ENCODE results near the gene FAM50A. TPM values are rescaled to one million over a fixed set of nuclear protein-coding genes. Genes with fewer than 3 reads are reported as not detected.

FAM50A gene
- total and polyA plus RNA-seq, 2 of the 4 experiments (the other 2 are of a cell fraction), result 46.4 to 119 TPM

GRCh38 chrX:154434394-154435168, 9.4 kb upstream of the FAM50A start:
- Histone ChIP-seq H3K9ac (ENCODE audit: low read depth, low read length) (no peak overlapping the region), H3K36me3 (ENCODE audit: control insufficient read depth, insufficient read depth, low read length) (peaks cover 38% of the 10 kb centered on the region), H3K4me1 (ENCODE audit: control insufficient read depth, insufficient read depth, low read length) (peaks cover 5% of the 10 kb centered on the region), H4K8ac (ENCODE audit: low read depth in 2 of 2, low read length in 2 of 2) (no peak overlapping the region), H3K14ac (replicated peaks; ENCODE audit: low read depth, low read length) (no peak overlapping the region), H2BK15ac (ENCODE audit: low read depth, low read length) (no peak overlapping the region), H3K4ac (ENCODE audit: low read depth, low read length) (no peak overlapping the region), H3K79me1 (ENCODE audit: low read depth in 1 of 2, low read length in 2 of 2) (peaks cover 3 to 19% of the 10 kb centered on the region in 2 experiments; a peak in 3 of 4 replicates), H3K4me3 (ENCODE audit: insufficient read depth, low read depth, low read length) (no peak overlapping the region), H2BK120ac (ENCODE audit: low read depth, low read length) (no peak overlapping the region), H2AK5ac (ENCODE audit: low read depth, low read length) (no peak overlapping the region), H3K27ac (ENCODE audit: insufficient read depth, low read length) (no peak overlapping the region), H4K91ac (ENCODE audit: insufficient read depth, low read depth, low read length) (no peak overlapping the region), H3K23ac (ENCODE audit: low read depth, low read length) (no peak overlapping the region), H3K56ac (ENCODE audit: extremely low read depth, insufficient read depth, low read length) (no peak overlapping the region), H2BK5ac (ENCODE audit: low read depth, low read length, poor library complexity, severe bottlenecking) (no peak overlapping the region), H3K9me1 (ENCODE audit: insufficient read depth, low read length) (0 out of 2 replicates have a peak, but pooled peaks cover 2% of the 10 kb centered on the region), H2BK20ac (ENCODE audit: low read depth, low read length) (no peak overlapping the region), H2AK9ac (replicated peaks; ENCODE audit: low read depth, low read length, poor library complexity) (no peak overlapping the region), H4K20me1 (ENCODE audit: insufficient read depth, low read length) (peaks cover 21% of the 10 kb centered on the region), H3K27me3 (ENCODE audit: control insufficient read depth, insufficient read depth, low read length) (no peaks in the 10 kb centered on the region), H4K5ac (ENCODE audit: low read depth, low read length) (no peak overlapping the region), H3K18ac (ENCODE audit: low read depth, low read length) (no peak overlapping the region), H3K9me3 (ENCODE audit: control insufficient read depth, insufficient read depth, low read length) (no peaks in the 10 kb centered on the region), H2AFZ (replicated peaks; ENCODE audit: low read length, poor library complexity) (no peak overlapping the region), H3K4me2 (ENCODE audit: low read depth, low read length) (no peak overlapping the region)
- no peak for DNase-seq
- BruUV-seq (replicated peaks), result no TSS peak
- CTCF ChIA-PET, result no interaction called here
- POLR2A ChIA-PET (ENCODE audit: unreplicated experiment), result interaction anchor here (0.7 kb wide), 1 partner anchor 63 kb away, joined by 3 read pairs; no protein-coding TSS in a partner anchor
- dilution Hi-C loops (cut with HindIII; ENCODE audit: low sequenced_read_pairs, unreplicated experiment) (no loop called here), intact Hi-C loops (cut with micrococcal nuclease) (no loop called here), in situ Hi-C loops (cut with MboI; ENCODE audit: low sequenced_read_pairs) (no loop called here)
- WGBS, 2 experiments (ENCODE audit: extremely low coverage in 2 of 2, insufficient read length in 1 of 2), result 100% methylated on average over 1 of the region's 7 CpGs; no CpG with 5 or more reads in 1 of the 2 experiments
- ATAC-seq (ENCODE audit: low read depth), result no peak
- TF ChIP-seq CEBPB (IDR thresholded peaks at IDR 0.05; ENCODE audit: low read depth, low read length) (no peak), MAFK (IDR thresholded peaks at IDR 0.05; ENCODE audit: low read depth, low read length) (no peak), POLR2A (IDR thresholded peaks at IDR 0.05; ENCODE audit: low read depth, low read length) (no peak), BHLHE40 (IDR thresholded peaks at IDR 0.05; ENCODE audit: low read depth, low read length) (no peak), FOS (IDR thresholded peaks at IDR 0.05; ENCODE audit: low read depth, low read length) (no peak), NFE2L2 (IDR thresholded peaks at IDR 0.05; ENCODE audit: low read depth, low read length) (no peak), MAZ (IDR thresholded peaks at IDR 0.05; ENCODE audit: borderline replicate concordance, low read depth, low read length) (no peak)
